ENCODE data around the gene C19orf25. TPM values are rescaled to one million over a fixed set of nuclear protein-coding genes. Genes with fewer than 3 reads are reported as not detected.

The C19orf25 gene
- total RNA-seq, 1 donor, result 30.0 TPM

DNA sequence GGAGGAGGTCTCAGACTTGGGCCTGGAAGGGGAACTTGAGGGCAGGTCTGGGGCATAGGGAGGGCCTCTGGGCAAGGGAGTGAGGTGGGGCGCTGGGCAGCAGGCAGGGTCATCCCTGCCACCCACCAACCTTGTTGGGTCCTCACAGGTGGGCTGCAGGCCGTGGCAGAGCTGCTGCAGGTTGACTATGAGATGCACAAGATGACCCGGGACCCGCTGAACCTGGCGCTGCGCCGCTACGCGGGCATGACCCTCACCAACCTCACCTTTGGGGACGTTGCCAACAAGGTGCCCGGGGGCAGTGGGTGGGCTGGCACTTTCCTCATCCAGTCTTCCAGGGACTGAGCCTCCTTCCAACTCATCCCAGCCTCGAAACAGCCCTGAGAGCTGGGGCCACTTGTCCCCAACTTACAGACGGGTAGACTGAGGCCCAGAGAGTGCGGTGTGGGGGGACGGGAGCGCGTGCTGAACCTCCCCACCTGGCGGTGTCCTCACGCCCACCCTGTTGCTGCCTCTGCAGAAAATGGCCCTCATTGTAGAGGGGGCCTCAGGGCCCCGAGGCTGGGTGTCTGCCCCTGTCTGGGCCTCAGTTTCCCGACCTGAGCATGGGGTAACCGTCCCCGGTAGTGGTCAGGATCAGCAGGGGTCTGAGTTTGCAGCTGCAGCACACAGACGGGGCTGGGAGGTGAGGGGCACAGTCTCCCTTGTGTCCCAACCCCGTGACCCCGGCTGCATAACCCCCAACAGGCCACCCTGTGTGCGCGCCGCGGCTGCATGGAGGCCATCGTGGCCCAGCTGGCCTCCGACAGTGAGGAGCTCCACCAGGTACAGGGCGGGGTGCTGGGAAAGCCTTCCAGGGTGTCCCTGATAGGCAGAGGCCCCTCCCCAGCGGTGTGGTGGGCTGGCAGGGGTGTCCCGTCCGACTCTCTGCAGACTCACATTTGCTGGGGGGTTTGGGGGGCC is 18.7 kb downstream of the C19orf25 start:
- Histone ChIP-seq H3K27ac (ENCODE audit: low read depth, low read length) (no peak overlapping the region), H3K4me2 (ENCODE audit: insufficient read depth, low read length) (no peak overlapping the region), H3K36me3 (ENCODE audit: insufficient read depth, low read length) (no peaks in the 10 kb centered on the region), H4K20me1 (ENCODE audit: insufficient read depth, low read length) (peaks cover 18% of the 10 kb centered on the region), H3K4me3 (ENCODE audit: insufficient read depth, low read length) (no peak overlapping the region), H2AFZ (ENCODE audit: low read length) (no peak overlapping the region), H3K79me2 (ENCODE audit: insufficient read depth, low read length) (no peaks in the 10 kb centered on the region), H3K4me1 (ENCODE audit: insufficient read depth, low read length) (no peaks in the 10 kb centered on the region), H3K9me3 (ENCODE audit: low read depth, low read length) (no peaks in the 10 kb centered on the region), H3K27me3 (ENCODE audit: insufficient read depth, low read length) (peaks cover 21% of the 10 kb centered on the region)
- TF ChIP-seq, protein P1, sequence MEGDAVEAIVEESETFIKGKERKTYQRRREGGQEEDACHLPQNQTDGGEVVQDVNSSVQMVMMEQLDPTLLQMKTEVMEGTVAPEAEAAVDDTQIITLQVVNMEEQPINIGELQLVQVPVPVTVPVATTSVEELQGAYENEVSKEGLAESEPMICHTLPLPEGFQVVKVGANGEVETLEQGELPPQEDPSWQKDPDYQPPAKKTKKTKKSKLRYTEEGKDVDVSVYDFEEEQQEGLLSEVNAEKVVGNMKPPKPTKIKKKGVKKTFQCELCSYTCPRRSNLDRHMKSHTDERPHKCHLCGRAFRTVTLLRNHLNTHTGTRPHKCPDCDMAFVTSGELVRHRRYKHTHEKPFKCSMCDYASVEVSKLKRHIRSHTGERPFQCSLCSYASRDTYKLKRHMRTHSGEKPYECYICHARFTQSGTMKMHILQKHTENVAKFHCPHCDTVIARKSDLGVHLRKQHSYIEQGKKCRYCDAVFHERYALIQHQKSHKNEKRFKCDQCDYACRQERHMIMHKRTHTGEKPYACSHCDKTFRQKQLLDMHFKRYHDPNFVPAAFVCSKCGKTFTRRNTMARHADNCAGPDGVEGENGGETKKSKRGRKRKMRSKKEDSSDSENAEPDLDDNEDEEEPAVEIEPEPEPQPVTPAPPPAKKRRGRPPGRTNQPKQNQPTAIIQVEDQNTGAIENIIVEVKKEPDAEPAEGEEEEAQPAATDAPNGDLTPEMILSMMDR (IDR thresholded peaks at IDR 0.05; ENCODE audit: extremely low read depth, low read depth, low read length), result no peak
- no peak for DNase-seq (ENCODE audit: insufficient read length, low spot score, missing footprints)

DNA sequence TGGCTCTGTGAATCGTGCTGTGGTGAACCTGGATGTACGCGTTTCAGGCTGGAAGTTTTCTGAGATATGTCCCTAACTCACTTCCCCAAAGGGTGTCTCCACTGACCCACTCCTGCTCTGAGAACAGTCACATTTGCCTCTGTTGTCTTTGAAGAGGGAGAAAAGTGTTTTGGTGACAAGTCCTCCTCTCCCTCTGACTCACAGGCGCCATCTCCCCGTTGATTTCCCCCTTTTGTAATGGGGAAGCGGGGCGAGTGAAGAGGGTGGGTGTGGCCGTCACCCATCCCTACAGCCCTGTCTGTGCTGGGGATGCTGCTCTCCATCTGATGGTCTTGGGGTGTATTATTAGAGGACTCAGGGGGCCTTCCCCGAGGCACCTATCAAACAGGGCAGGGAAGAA is 19.5 kb downstream of the C19orf25 start:
- no peak overlapping the region for H3K4me2 ChIP-seq (ENCODE audit: insufficient read depth, low read length)
- TF ChIP-seq, protein P1 (IDR thresholded peaks at IDR 0.05; ENCODE audit: extremely low read depth, low read depth, low read length), result no peak
- H4K20me1 ChIP-seq (ENCODE audit: insufficient read depth, low read length), result peaks cover 13% of the 10 kb centered on the region
- H3K4me3 ChIP-seq (ENCODE audit: insufficient read depth, low read length), result no peak overlapping the region
- H3K27ac ChIP-seq (ENCODE audit: low read depth, low read length), result no peak overlapping the region
- H3K27me3 ChIP-seq (ENCODE audit: insufficient read depth, low read length), result peaks cover 25% of the 10 kb centered on the region
- H2AFZ ChIP-seq (ENCODE audit: low read length), result no peak overlapping the region
- no peaks in the 10 kb centered on the region for H3K79me2 ChIP-seq (ENCODE audit: insufficient read depth, low read length)
- DNase-seq (ENCODE audit: insufficient read length, low spot score, missing footprints), result no peak
- no peaks in the 10 kb centered on the region for H3K36me3 ChIP-seq (ENCODE audit: insufficient read depth, low read length)
- no peaks in the 10 kb centered on the region for H3K9me3 ChIP-seq (ENCODE audit: low read depth, low read length)
- no peaks in the 10 kb centered on the region for H3K4me1 ChIP-seq (ENCODE audit: insufficient read depth, low read length)

DNA sequence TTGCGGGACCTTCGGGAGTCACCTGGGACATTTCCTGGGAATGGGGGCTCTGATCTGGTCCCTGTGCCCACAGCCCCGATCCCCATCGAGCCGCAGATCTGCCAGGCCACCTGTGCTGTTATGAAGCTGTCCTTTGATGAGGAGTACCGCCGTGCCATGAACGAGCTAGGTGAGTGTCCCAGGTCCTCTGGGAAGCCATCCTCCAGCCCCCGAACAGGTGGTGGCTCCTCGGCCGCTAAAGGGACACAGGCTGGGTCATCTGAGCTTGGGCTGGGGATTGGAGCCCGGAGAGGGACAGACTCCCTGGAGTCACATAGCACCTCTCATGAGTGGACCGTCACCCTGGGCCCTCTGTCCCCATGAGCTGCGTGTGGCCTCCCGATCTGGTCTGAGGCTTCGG is 21.1 kb downstream of the C19orf25 start:
- TF ChIP-seq, protein P1 (IDR thresholded peaks at IDR 0.05; ENCODE audit: extremely low read depth, low read depth, low read length), result no peak
- H3K27me3 ChIP-seq (ENCODE audit: insufficient read depth, low read length), result peaks cover 39% of the 10 kb centered on the region
- H3K4me3 ChIP-seq (ENCODE audit: insufficient read depth, low read length), result no peak overlapping the region
- no peaks in the 10 kb centered on the region for H3K4me1 ChIP-seq (ENCODE audit: insufficient read depth, low read length)
- H4K20me1 ChIP-seq (ENCODE audit: insufficient read depth, low read length), result peaks cover 19% of the 10 kb centered on the region
- H3K4me2 ChIP-seq (ENCODE audit: insufficient read depth, low read length), result no peak overlapping the region
- no peak for DNase-seq (ENCODE audit: insufficient read length, low spot score, missing footprints)
- H3K79me2 ChIP-seq (ENCODE audit: insufficient read depth, low read length), result no peaks in the 10 kb centered on the region
- no peak overlapping the region for H3K27ac ChIP-seq (ENCODE audit: low read depth, low read length)
- H3K9me3 ChIP-seq (ENCODE audit: low read depth, low read length), result no peaks in the 10 kb centered on the region
- H3K36me3 ChIP-seq (ENCODE audit: insufficient read depth, low read length), result no peaks in the 10 kb centered on the region
- no peak overlapping the region for H2AFZ ChIP-seq (ENCODE audit: low read length)

DNA sequence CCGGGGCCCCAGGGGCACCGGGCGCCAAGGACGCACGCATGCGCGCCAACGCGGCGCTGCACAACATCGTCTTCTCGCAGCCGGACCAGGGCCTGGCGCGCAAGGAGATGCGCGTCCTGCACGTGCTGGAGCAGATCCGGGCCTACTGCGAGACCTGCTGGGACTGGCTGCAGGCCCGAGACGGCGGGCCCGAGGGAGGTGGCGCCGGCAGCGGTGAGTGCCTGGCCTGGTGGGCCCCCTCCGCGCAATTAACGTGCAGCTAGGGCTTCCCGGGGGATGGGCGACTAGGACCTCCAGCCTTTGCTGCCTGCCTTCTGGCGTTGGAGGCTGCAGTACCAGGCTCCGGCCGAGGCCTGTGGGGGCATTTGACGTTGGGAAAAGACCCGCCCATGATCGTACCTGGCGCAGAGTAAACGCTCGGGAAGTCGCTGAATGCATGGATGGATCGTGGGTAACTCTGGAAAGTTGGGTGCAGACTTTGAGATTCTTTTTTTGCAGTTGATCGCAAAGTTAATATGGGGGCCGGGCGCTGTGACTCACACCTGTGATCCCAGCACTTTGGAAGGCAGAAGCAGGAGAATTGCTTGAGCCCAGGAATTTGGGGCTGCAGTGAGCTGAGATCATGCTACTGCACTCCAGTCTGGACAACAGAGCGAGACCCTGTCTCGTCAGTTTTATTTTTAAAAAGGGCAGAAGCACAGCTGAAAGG is 21.8 kb downstream of the C19orf25 start:
- Histone ChIP-seq H3K27me3 (ENCODE audit: insufficient read depth, low read length) (peaks cover 46% of the 10 kb centered on the region), H3K27ac (ENCODE audit: low read depth, low read length) (no peak overlapping the region), H3K9me3 (ENCODE audit: low read depth, low read length) (no peaks in the 10 kb centered on the region), H3K4me2 (ENCODE audit: insufficient read depth, low read length) (no peak overlapping the region), H3K4me1 (ENCODE audit: insufficient read depth, low read length) (no peaks in the 10 kb centered on the region), H4K20me1 (ENCODE audit: insufficient read depth, low read length) (peaks cover 23% of the 10 kb centered on the region), H3K79me2 (ENCODE audit: insufficient read depth, low read length) (no peaks in the 10 kb centered on the region), H3K36me3 (ENCODE audit: insufficient read depth, low read length) (no peaks in the 10 kb centered on the region), H2AFZ (ENCODE audit: low read length) (no peak overlapping the region), H3K4me3 (ENCODE audit: insufficient read depth, low read length) (no peak overlapping the region)
- TF ChIP-seq, protein P1 (IDR thresholded peaks at IDR 0.05; ENCODE audit: extremely low read depth, low read depth, low read length), result no peak
- DNase-seq (ENCODE audit: insufficient read length, low spot score, missing footprints), result no peak
